ENCODE results near the gene VEGFB.
A peak's percentile ranks its signal among the peaks of the same experiment; 100 is the strongest.

The VEGFB gene

GRCh38 chr11:64285885-64286800 lies 51.8 kb downstream of the VEGFB start:
- H3K4me3 ChIP-seq (ENCODE audit: low read depth, low read length), result peak overlapping the region; percentile 79
- TF ChIP-seq CTCF (IDR thresholded peaks at IDR 0.05; ENCODE audit: borderline replicate concordance, insufficient read depth, low read depth, low read length), result 0 out of 2 replicates have a peak, but pooled peaks have one; percentile 7

- H3K4me3 ChIP-seq (ENCODE audit: low read depth, low read length), result no peak overlapping the region
- no peak for TF ChIP-seq CTCF (IDR thresholded peaks at IDR 0.05; ENCODE audit: borderline replicate concordance, insufficient read depth, low read depth, low read length)
Observed at GRCh38 chr11:64286801-64287159, 52.4 kb downstream of the VEGFB start.

- H3K4me3 ChIP-seq (ENCODE audit: low read depth, low read length), result no peak overlapping the region
Observed at GRCh38 chr11:64287676-64288352, 53.4 kb downstream of the VEGFB start.

GRCh38 chr11:64288353-64288750 lies 54.0 kb downstream of the VEGFB start:
- TF ChIP-seq CTCF (IDR thresholded peaks at IDR 0.05; ENCODE audit: borderline replicate concordance, insufficient read depth, low read depth, low read length), result no peak
- H3K4me3 ChIP-seq (ENCODE audit: low read depth, low read length), result no peak overlapping the region

More at GRCh38 chr11:64287676-64288352, 53.4 kb downstream of the VEGFB start:
- no peak for TF ChIP-seq CTCF (IDR thresholded peaks at IDR 0.05; ENCODE audit: borderline replicate concordance, insufficient read depth, low read depth, low read length)
